Measurements from ENCODE around the gene TMEM132D.

TMEM132D gene

GRCh38 chr12:129538137-129538536 lies 365.7 kb downstream of the TMEM132D start:
- TF ChIP-seq JUND (IDR thresholded peaks at IDR 0.05; ENCODE audit: low read depth): no peak
- in situ Hi-C loops (cut with HindIII; ENCODE audit: low pct_unique_long_range_greater_than_20kb, low sequenced_read_pairs): no loop called here
- DNase-seq (ENCODE audit: low read depth in 1 of 2, low spot score in 1 of 2): no peak

DNA sequence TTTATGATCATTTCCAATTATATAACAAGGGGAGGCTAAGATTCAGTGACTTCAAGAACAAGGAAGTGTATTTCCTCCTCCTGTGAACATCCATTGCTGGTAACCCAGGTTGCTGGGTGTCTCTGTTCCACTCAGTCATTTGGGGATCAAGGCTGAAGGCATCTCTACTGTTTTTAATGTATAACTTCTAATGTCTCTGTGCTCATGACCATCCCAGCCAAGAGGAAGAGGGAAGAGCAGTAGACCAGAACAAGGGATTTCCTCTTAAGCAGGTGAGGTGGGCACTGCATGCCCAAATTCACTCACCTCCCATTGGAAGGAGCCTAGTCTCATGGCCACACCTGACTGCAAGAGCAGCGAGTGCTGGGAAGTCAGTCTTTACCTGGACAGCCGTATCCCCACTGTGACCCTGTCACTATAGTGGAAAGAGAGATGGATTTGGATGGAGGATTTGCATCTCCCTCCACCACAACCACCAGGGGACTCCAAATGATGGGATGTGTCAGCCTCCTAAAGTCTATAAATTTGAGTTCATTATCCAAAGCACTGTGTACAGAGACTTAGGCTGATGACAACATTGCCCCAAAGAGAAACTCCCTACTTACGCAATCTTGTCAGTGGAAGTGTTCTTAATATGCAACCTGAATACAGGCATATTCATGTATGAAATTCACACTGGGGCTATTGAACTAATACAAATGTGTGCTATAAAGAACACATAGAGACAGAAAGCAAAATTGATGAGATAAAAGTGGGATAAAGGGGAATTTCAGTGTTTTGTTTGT lies 368.7 kb downstream of the TMEM132D start:
- in situ Hi-C loops (cut with HindIII; ENCODE audit: low pct_unique_long_range_greater_than_20kb, low sequenced_read_pairs): no loop called here
- no peak for DNase-seq (ENCODE audit: low read depth in 1 of 2, low spot score in 1 of 2)
- no peak for TF ChIP-seq JUND (IDR thresholded peaks at IDR 0.05; ENCODE audit: low read depth)

- in situ Hi-C loops (cut with HindIII; ENCODE audit: low pct_unique_long_range_greater_than_20kb, low sequenced_read_pairs): no loop called here
- DNase-seq (ENCODE audit: low read depth in 1 of 2, low spot score in 1 of 2): no peak
- TF ChIP-seq JUND (IDR thresholded peaks at IDR 0.05; ENCODE audit: low read depth): no peak
Observed at GRCh38 chr12:129532707-129533499, 370.9 kb downstream of the TMEM132D start.

DNA sequence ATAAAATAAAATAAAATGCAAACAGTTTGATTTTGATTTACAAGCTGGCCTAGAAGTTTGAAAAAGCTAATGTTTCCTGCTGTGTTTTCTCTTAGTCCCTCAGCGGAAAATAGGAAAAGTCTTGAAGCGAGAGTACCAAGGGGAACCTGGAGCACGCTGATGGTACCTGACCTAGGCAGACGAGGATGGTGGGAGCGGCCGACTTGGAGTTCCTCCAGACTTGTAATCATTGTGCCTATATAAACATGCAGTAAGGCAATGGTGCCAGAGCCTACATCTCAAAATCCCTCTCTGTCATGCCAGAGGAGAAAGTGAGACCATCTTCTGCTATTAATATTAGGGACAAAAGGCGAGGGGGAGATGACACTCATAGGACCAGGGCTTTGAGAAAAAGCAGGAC lies 371.7 kb downstream of the TMEM132D start:
- DNase-seq (ENCODE audit: low read depth in 1 of 2, low spot score in 1 of 2): no peak
- in situ Hi-C loops (cut with HindIII; ENCODE audit: low pct_unique_long_range_greater_than_20kb, low sequenced_read_pairs): no loop called here

GRCh38 chr12:129530984-129531383 lies 372.8 kb downstream of the TMEM132D start:
- no peak for DNase-seq (ENCODE audit: low read depth in 1 of 2, low spot score in 1 of 2)
- in situ Hi-C loops (cut with HindIII; ENCODE audit: low pct_unique_long_range_greater_than_20kb, low sequenced_read_pairs): no loop called here
- no peak for TF ChIP-seq JUND (IDR thresholded peaks at IDR 0.05; ENCODE audit: low read depth)

More for the DNA sequence above, 371.7 kb downstream of the TMEM132D start:
- TF ChIP-seq JUND (IDR thresholded peaks at IDR 0.05; ENCODE audit: low read depth): no peak

DNA sequence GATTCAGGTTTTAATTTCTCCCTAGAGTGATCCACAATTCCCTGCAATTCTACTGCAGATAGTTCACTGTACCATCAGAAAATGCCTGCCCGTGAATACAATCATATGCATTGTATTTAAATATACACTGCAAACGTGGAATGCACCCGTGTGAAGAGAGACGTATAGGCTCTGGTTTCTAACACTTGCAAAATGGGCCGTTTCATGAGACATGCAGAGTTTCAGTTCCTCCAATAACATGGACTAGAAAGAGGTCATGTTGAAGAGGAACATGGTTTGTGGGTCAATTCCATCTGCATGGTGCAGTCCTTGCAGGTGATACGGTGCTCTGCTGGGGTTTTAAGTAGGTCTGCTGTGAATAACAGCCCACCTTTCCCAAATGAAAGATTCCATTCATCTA lies 373.3 kb downstream of the TMEM132D start:
- in situ Hi-C loops (cut with HindIII; ENCODE audit: low pct_unique_long_range_greater_than_20kb, low sequenced_read_pairs): no loop called here
- no peak for DNase-seq (ENCODE audit: low read depth in 1 of 2, low spot score in 1 of 2)
- TF ChIP-seq JUND (IDR thresholded peaks at IDR 0.05; ENCODE audit: low read depth): no peak

DNA sequence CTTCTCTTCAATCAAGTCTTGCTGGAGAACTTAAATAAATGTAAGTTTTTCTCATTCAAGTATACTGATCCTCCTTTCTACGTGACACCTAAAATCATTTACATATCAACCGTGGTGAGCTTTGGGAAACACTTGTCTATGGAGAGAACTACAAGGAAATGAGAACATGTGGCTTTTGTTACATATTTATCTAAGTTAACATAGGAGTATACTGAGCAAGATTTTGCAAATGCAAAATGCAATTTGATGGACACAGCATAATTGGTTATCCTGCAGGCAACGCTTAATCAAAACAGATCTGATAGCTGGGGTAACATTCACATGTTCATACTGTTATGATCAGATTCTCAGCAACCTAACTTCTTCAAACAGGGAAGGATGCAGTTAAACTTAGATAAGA lies 376.3 kb downstream of the TMEM132D start:
- DNase-seq (ENCODE audit: low read depth in 1 of 2, low spot score in 1 of 2): no peak
- in situ Hi-C loops (cut with HindIII; ENCODE audit: low pct_unique_long_range_greater_than_20kb, low sequenced_read_pairs): no loop called here
- TF ChIP-seq JUND (IDR thresholded peaks at IDR 0.05; ENCODE audit: low read depth): no peak

DNA sequence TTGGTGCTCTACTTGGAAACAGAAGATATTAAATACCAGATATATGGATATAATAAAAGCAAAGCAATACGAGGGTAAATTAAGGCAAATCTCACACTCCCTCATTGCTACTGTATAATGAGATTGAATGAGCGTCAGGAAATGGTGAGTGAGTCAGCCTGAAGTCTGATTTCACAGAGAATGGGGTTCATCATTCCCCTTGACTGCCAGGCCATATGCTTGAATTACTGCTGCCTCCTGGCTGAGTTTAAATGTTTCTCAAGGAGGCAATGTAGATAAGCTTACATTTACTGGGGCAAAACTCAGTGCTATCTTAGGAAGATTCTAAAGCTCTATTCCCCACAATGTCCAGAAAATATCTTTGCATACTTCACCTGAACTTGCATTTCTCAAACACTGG lies 380.2 kb downstream of the TMEM132D start:
- no peak for DNase-seq (ENCODE audit: low read depth in 1 of 2, low spot score in 1 of 2)
- in situ Hi-C loops (cut with HindIII; ENCODE audit: low pct_unique_long_range_greater_than_20kb, low sequenced_read_pairs): no loop called here
- no peak for TF ChIP-seq JUND (IDR thresholded peaks at IDR 0.05; ENCODE audit: low read depth)

- in situ Hi-C loops (cut with HindIII; ENCODE audit: low pct_unique_long_range_greater_than_20kb, low sequenced_read_pairs): no loop called here
- no peak for DNase-seq (ENCODE audit: low read depth in 1 of 2, low spot score in 1 of 2)
- TF ChIP-seq JUND (IDR thresholded peaks at IDR 0.05; ENCODE audit: low read depth): no peak
Observed at GRCh38 chr12:129520739-129521138, 383.1 kb downstream of the TMEM132D start.

DNA sequence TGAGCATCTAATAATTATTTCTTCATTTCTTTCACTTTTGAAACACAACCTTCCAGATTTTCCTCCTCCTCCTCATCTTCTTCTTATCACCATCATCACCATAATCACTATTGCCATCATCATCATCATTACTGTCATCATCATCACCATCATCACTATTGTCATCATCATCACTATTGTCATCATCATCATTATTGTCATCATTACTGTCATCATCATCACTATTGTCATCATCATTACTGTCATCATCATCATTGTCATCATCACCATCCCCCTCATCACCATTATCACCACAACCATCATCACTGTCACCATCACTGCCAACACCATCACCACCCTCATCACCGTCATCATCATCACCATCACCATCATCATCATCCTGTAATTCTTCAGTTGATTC lies 400.0 kb downstream of the TMEM132D start:
- DNase-seq (ENCODE audit: low read depth in 1 of 2, low spot score in 1 of 2): no peak
- no peak for TF ChIP-seq JUND (IDR thresholded peaks at IDR 0.05; ENCODE audit: low read depth)
- in situ Hi-C loops (cut with HindIII; ENCODE audit: low pct_unique_long_range_greater_than_20kb, low sequenced_read_pairs): no loop called here

DNA sequence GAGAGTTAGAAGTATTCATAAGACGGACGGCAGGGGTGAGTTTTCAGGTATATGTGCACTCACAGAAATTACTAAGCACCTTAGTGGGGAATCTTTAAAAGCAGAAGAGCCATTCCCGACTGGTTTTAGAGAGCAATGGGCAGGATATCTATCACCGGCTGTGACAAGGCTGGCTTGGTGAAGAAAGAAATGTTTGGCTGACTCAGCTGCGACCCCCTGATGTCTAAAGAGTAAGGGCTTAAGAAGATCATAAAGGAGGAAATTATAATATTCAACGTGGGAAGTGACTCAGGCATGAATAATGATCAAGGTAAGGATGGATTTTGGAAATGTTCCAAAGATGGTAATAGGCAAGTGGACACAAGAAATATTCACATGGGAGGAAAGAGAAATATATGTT lies 407.6 kb downstream of the TMEM132D start:
- in situ Hi-C loops (cut with HindIII; ENCODE audit: low pct_unique_long_range_greater_than_20kb, low sequenced_read_pairs): no loop called here
- DNase-seq (ENCODE audit: low read depth in 1 of 2, low spot score in 1 of 2): no peak
- TF ChIP-seq JUND (IDR thresholded peaks at IDR 0.05; ENCODE audit: low read depth): no peak

- TF ChIP-seq JUND (IDR thresholded peaks at IDR 0.05; ENCODE audit: low read depth): no peak
- DNase-seq (ENCODE audit: low read depth in 1 of 2, low spot score in 1 of 2): no peak
Observed at GRCh38 chr12:129494766-129495165, 409.1 kb downstream of the TMEM132D start.

DNA sequence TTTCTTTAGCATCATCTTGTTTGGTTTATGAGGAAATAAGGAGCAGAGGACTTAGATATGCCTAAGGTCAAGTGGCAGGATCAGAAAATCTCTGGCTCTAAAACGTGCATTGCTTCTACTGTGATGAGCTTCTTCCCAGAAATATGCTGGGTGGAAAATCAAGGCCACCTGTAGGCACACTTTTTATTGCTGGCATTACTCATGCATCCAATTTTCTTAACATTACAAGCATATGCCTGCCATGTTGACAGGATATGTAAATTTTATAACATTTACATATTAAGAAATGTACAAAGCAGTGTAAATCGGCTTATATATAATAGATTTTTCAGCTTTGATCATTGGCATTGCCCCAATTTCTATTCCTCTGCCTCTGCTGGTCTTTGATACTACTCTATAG lies 409.6 kb downstream of the TMEM132D start:
- in situ Hi-C loops (cut with HindIII; ENCODE audit: low pct_unique_long_range_greater_than_20kb, low sequenced_read_pairs): no loop called here
- TF ChIP-seq JUND (IDR thresholded peaks at IDR 0.05; ENCODE audit: low read depth): no peak
- DNase-seq (ENCODE audit: low read depth in 1 of 2, low spot score in 1 of 2): no peak

More at GRCh38 chr12:129494766-129495165, 409.1 kb downstream of the TMEM132D start:
- in situ Hi-C loops (cut with HindIII; ENCODE audit: low pct_unique_long_range_greater_than_20kb, low sequenced_read_pairs): no loop called here

Measured in T47D (cell line).